ENCODE measurements around the gene VRK1.

The VRK1 gene

GRCh38 chr14:96792003-96792402 is 5.2 kb upstream of the VRK1 start:
- DNase-seq (ENCODE audit: low spot score), result no peak

DNA sequence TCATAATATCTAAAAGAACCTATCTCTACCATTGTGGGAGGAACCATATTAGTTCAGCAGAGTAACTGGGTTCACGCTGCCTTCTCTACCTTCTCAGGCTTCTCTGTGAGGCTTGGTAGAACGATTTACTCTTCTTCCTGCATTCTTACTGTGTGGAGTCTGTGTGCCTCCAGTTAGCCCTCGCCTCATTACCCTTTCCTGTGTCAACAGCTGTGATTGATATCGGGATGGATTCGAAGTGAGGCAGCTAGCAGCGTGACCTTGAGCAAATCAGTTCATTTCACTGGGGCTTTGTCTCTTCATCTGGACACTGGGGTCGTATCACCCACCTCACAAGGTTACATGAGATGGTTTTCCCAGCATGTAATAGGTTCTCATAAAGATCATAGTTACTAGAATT is 4.6 kb upstream of the VRK1 start:
- no peak for DNase-seq (ENCODE audit: low spot score)

GRCh38 chr14:96793547-96793946 is 3.6 kb upstream of the VRK1 start:
- DNase-seq (ENCODE audit: low spot score), result no peak

DNA sequence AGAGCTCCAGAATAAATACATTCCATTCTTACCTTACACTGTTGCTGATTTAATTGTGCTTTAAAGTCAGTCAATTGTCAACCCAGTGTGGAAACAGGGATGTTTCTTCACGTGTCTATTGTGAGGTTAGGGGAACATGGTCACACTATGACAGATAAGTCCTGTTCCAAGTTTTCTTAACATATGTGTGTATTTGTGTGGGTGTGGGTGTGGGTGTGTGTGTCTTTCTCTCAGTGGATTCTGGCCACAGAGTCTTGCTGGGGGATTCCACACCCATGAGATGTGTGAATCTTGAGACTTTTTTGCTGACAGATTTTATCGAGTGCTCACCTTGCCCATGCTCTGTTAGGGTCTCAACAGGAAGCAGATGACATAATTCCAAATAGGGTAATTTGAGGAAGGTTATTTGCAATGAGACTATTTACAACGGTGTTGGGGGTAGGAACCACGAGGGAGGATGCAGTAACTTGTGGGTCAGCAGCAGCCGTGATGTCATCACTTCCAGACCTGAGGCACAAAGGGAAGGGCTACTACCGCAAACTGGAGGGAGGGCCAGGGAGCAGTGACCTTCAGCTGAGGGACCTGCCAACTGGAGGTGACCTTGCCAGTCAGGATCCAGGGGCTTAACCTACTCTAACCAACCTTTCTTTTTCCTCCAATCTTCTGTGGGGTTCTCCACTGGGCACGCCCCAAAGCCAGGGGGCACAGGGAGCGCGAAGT is 1.9 kb upstream of the VRK1 start:
- DNase-seq (ENCODE audit: low spot score), result no peak

GRCh38 chr14:96797582-96798349 is 584 bp downstream of the VRK1 start:
- DNase-seq (ENCODE audit: low spot score), result peak; percentile 33

DNA sequence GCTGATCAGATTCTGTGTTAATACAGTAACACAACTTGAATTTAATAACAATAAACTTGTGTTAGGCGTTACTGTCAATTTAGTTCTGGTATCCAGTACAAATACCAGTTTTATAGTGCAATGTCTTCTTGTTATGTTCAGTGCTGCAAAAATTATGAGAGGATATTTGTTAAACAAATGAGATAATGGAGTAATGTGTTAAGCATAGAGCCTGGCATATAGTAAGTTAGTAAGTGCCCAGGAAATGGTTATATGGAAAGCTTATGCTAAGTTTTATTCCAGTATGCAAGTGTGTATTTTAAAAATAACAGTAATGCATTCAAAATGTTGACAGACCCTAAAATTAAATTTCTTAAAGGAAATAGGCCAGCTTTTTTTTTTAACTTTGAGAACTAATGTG is 1.8 kb downstream of the VRK1 start:
- DNase-seq (ENCODE audit: low spot score), result no peak

GRCh38 chr14:96799489-96800054 is 2.4 kb downstream of the VRK1 start:
- DNase-seq (ENCODE audit: low spot score), result no peak

GRCh38 chr14:96801931-96802330 is 4.7 kb downstream of the VRK1 start:
- DNase-seq (ENCODE audit: low spot score), result no peak

GRCh38 chr14:96802963-96803362 is 5.8 kb downstream of the VRK1 start:
- no peak for DNase-seq (ENCODE audit: low spot score)

- DNase-seq (ENCODE audit: low spot score), result no peak
Observed at GRCh38 chr14:96803958-96804357, 6.8 kb downstream of the VRK1 start.

GRCh38 chr14:96804895-96805294 is 7.7 kb downstream of the VRK1 start:
- no peak for DNase-seq (ENCODE audit: low spot score)

GRCh38 chr14:96805956-96806355 is 8.8 kb downstream of the VRK1 start:
- DNase-seq (ENCODE audit: low spot score), result no peak

DNA sequence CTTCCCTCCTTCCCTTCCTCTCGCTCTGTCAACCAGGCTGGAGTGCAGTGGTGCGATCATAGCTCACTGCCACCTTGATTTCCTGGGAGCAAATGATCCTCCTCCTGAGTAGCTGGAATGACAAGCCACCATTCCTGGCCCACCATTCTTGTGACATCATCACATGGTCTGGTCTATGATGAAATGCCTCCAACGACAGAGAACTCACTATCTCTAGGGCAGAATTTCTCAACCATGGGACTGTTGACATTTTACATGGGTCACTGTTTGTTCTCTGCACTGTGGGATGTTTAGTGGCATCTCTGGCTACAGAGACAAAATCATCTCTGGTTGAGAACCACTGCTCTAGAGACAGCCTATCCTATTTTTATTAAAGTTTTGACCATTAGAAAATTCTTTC is 9.7 kb downstream of the VRK1 start:
- DNase-seq (ENCODE audit: low spot score), result no peak

GRCh38 chr14:96808619-96809406 is 11.6 kb downstream of the VRK1 start:
- no peak for DNase-seq (ENCODE audit: low spot score)

- no peak for DNase-seq (ENCODE audit: low spot score)
Observed at GRCh38 chr14:96811265-96811664, 14.1 kb downstream of the VRK1 start.

DNA sequence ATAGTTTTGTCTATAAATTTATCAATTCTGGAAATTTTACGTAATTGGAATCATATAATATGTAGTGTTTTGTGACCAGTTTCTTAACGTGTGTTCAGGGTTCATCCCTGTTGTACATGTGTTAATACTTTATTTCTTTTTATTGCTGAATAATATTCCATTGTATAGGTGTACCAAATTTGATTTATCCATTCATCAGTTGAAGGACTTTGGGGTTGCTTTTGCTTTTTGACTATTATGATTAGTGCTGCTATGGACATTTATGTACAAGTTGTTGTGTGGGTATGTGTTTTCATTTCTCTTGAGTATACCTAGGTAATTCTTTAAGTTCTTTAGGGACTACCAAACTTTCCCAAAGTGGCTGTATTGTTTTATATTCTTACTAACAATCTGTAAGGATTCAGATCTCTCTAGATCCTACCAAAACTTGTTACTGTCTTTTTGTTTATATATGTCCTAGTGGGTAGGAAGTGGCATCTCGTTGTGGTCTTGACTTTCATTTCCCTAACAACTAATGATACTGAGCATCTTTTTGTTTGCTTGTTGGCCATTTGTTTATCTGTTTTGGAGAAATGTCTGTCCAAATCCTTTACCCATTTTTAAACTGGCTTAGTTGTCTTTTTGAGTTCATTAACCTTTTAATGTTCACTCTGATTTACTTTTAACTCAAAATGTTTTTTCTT is 14.9 kb downstream of the VRK1 start:
- DNase-seq (ENCODE audit: low spot score), result no peak

DNA sequence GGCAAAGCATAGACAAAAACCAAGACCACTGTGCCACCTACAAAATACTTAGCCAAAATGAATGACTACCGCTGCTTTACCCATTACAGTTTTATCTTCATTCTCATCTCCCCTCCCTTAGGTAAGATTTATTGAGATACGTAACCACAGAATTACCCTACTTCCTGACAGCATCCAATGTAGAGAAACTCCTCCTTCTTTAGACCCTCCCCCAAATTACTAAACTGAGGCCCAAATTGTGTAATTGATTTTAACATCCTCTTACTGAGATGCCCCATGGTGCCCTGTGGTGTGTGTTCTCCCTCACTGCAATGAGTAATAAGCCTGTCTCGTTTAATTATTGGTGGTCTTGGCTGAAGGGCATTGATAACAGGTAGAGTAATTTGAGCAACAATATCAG is 19.1 kb downstream of the VRK1 start:
- DNase-seq (ENCODE audit: low spot score), result no peak

- no peak for DNase-seq (ENCODE audit: low spot score)
Observed at GRCh38 chr14:96817750-96818666, 20.8 kb downstream of the VRK1 start.

DNA sequence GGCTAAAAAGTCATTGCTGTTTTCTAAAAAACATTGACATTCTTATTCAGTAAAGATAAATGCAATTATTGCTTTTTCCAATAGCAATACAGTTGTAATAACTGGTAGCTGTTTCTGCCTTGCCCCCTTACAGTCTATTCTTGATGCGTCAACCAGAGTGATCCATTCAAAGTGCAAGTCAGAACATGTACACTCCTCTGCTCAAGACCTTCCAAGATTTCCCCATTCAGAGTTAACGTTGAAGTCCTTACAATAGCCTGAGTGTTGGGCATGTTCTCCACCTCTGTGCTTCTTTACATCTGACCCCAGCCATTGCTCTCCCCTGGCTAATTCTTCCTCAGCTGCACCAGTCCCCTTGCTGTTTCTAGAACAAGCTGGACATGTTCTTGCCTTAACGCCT is 24.3 kb downstream of the VRK1 start:
- DNase-seq (ENCODE audit: low spot score), result no peak

DNA sequence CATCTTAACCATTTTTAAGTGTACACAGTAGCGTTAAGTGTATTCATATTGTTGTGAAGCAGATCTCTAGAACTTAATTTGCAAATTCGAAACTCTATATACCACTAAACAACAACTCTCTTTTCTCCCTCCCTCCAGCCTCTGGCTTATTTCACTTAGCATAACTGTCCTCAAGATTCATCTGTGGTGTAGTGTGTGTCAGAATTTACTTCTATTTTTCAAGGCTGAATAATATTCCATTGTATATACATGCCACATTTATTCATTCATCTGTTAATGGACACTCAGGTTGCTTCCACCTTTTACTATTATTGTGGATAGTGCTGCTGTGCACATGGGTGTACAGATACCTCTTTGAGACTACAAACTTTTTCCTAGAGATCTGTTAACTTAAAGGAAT is 26.5 kb downstream of the VRK1 start:
- DNase-seq (ENCODE audit: low spot score), result no peak

DNA sequence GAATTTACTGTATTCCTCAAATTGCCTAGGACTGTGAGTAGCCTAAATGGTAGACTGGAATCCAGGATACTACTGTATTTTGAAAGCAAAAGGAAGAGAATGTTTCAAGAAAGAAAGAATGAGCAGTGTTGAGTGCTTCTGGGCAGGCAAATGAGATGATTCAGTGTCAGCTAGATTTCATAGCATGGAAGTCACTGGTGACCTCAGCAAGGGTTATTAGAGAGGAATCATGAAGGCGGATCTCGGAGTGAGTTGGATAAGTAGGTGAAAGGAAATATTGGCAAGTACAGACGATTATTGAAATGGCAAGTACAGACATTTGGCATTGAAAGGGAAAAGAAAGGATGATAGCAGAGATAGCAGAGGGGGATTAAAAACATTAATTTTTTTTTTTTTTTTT is 27.1 kb downstream of the VRK1 start:
- no peak for DNase-seq (ENCODE audit: low spot score)

Measured in SW480 (cell line).